HT1080 (cell line): Measurements from ENCODE around the gene ANKRD60. TPM values are rescaled to one million over a fixed set of nuclear protein-coding genes. Genes with fewer than 3 reads are reported as not detected.

Experiments used
- total RNA-seq: library from RNA; depleted of rRNA; stranded (reverse); fragments of >200 nt; shearing (Covaris generic); gene quantifications from 2 replicates; pipeline ENCODE4 v1.2.3, GENCODE V29; 2014; rRNA removed

Gene ANKRD60
- total RNA-seq, 1 experiment from 2014 or later, result not detected

Other genes with a start within 250 kb of the ANKRD60 start
- 12.7 and 16.0 TPM in 2 replicates for gene RAB22A, start 81.1 kb upstream of the ANKRD60 start, total RNA-seq
- 5.5 and 14.2 TPM in 2 replicates for gene VAPB, start 160.6 kb upstream of the ANKRD60 start, total RNA-seq